Erythroblast (primary cell): ENCODE measurements around the gene FAM151A.

Experiments
- GATA1 ChIP-seq: IDR thresholded peaks from 2 replicates; pipeline ENCODE4 v1.6.1; 2011; ENCODE audit warnings: low read depth, mild to moderate bottlenecking, control low read depth, low read length, moderate library complexity
- POLR2A ChIP-seq: IDR thresholded peaks from 2 replicates; pipeline ENCODE4 v1.6.1; 2011; ENCODE audit warnings: mild to moderate bottlenecking, low read length

DNA sequence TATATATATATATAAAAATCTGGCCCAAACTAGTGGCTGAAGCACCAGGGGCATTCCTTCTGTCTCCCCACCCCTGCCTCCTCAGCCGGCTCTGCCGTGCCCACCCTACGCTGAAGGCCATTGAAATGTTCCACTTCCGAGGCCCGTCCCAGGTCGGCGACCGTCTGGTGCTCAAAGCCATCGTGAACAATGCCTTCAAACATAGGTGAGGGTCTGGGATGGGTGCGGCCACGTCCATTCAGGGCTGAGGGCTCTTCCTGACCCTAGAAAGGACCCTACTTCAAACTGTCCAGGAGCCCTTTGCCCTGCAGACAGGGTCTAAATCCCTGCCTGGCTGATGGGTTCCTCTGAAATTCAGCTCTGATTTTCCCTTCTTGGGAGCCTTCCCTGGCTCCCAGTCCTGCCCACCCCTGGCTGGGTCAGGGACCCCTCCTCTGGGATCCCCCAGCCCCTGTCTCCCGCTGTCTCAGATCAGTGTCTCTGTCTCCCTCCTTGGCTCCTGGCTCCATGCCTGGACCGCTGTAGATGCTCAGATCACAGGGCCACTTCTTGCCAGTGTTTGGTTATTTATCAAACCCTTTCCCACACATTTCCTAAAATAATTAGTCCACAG lies 24.0 kb downstream of the FAM151A start:
- TF ChIP-seq POLR2A, result no peak
- TF ChIP-seq GATA1, result no peak
